ENCODE measurements around the gene NUDT3. TPM values are rescaled to one million over a fixed set of nuclear protein-coding genes. Genes with fewer than 3 reads are reported as not detected.

NUDT3 gene
- total RNA-seq, 1 experiment from 2014 or later, result 48.4 TPM

DNA sequence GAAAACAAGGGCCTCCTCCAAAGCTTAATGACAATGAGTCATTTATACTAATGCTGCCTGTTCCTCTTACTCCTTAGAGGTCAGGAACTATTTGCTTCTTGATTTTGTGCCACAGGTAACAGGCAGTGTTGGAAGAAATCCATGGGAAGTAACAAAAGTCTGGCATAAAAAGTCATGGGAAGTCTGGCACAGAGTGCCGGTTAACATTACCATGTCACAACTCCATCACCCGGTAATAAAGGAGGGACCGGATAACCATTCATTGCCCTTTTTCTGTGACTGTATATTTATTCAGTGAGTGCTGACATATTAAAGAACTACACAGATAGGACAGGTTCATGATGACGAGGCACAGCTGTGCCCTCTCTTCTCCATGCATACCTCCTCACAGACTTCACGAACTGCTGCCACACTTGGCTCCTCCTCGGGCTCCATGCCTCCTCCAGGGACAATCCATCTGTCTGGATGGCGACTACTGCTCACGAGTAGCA lies 50.9 kb downstream of the NUDT3 start:
- intact Hi-C loops (cut with micrococcal nuclease; ENCODE audit: unreplicated experiment), result no loop called here
- Mint-ChIP-seq H3K27ac (ENCODE audit: unreplicated experiment) (no peak overlapping the region), H3K4me3 (ENCODE audit: low read depth, unreplicated experiment) (no peak overlapping the region), H3K36me3 (ENCODE audit: insufficient read depth, unreplicated experiment) (peaks cover 21% of the 10 kb centered on the region), H3K9me3 (ENCODE audit: low read depth, unreplicated experiment) (peaks cover 2% of the 10 kb centered on the region), H3K4me1 (ENCODE audit: low read depth, unreplicated experiment) (peaks cover 71% of the 10 kb centered on the region), H3K27me3 (ENCODE audit: unreplicated experiment) (no peaks in the 10 kb centered on the region)
- CTCF ChIA-PET, result interaction anchor here (1.4 to 1.7 kb wide), 2 partner anchors 9 to 105 kb away, joined by 3 read pairs; partner anchors contain the start of gene HMGA1
- TF ChIP-seq, protein P1, sequence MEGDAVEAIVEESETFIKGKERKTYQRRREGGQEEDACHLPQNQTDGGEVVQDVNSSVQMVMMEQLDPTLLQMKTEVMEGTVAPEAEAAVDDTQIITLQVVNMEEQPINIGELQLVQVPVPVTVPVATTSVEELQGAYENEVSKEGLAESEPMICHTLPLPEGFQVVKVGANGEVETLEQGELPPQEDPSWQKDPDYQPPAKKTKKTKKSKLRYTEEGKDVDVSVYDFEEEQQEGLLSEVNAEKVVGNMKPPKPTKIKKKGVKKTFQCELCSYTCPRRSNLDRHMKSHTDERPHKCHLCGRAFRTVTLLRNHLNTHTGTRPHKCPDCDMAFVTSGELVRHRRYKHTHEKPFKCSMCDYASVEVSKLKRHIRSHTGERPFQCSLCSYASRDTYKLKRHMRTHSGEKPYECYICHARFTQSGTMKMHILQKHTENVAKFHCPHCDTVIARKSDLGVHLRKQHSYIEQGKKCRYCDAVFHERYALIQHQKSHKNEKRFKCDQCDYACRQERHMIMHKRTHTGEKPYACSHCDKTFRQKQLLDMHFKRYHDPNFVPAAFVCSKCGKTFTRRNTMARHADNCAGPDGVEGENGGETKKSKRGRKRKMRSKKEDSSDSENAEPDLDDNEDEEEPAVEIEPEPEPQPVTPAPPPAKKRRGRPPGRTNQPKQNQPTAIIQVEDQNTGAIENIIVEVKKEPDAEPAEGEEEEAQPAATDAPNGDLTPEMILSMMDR (IDR thresholded peaks at IDR 0.05; ENCODE audit: unreplicated experiment), result no peak
- DNase-seq, result no peak
- no TSS peak for BruUV-seq (replicated peaks)

DNA sequence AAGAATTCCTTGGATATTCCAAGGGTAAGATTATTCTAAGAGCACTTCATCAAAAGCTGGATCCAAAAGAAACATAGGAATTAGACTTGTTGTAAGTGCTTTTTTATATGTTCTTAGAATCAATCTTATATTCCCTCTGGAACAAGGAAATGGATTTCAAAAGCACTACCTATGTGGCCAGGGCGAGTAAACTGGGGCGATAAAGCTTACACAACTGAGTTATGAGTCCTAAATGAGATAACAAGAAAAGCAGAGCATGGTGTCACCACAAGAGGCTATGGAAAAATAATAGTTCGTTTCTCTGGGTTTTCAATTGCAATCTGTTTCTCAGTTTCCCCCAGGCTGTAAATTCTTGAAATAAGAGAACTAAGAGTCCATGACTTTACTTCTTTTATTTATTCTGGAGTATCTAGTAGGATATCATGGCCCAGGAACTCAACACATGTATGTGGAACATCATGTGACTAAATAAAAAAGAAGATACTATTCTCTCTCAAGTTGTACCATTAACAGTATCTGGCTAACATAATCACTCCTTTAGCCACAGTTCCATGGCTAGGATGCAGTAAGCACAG lies 51.5 kb downstream of the NUDT3 start:
- CTCF ChIA-PET, result interaction anchor here (0.6 to 1.7 kb wide), 2 partner anchors 104 to 154 kb away, joined by 3 read pairs; partner anchors contain the start of gene HMGA1
- H3K27me3 Mint-ChIP-seq (ENCODE audit: unreplicated experiment), result no peaks in the 10 kb centered on the region
- TF ChIP-seq, protein P1 (IDR thresholded peaks at IDR 0.05; ENCODE audit: unreplicated experiment), result no peak
- DNase-seq, result no peak
- H3K36me3 Mint-ChIP-seq (ENCODE audit: insufficient read depth, unreplicated experiment), result peaks cover 21% of the 10 kb centered on the region
- peaks cover 73% of the 10 kb centered on the region for H3K4me1 Mint-ChIP-seq (ENCODE audit: low read depth, unreplicated experiment)
- no peak overlapping the region for H3K27ac Mint-ChIP-seq (ENCODE audit: unreplicated experiment)
- no peak overlapping the region for H3K4me3 Mint-ChIP-seq (ENCODE audit: low read depth, unreplicated experiment)
- BruUV-seq (replicated peaks), result no TSS peak
- intact Hi-C loops (cut with micrococcal nuclease; ENCODE audit: unreplicated experiment), result no loop called here
- H3K9me3 Mint-ChIP-seq (ENCODE audit: low read depth, unreplicated experiment), result peaks cover 2% of the 10 kb centered on the region

DNA sequence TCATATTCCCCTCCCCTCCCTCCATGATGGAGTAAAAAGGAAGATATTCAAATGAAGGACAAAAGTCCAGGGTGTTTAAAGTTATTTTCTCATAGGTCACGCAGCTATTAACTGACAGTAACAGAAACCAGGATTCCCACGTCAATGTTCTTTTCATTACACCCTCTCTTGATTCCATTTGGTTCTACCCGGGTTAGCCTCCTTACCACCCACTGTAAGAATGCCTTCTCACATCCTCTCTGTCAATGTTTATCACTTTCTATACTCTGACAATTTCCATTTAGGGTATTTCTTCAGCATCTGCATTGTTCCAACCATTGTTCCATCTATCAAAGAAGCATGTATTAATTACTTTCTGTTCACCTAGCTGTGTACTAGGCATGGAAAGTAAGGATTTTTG lies 52.1 kb downstream of the NUDT3 start:
- TF ChIP-seq, protein P1 (IDR thresholded peaks at IDR 0.05; ENCODE audit: unreplicated experiment), result no peak
- intact Hi-C loops (cut with micrococcal nuclease; ENCODE audit: unreplicated experiment), result no loop called here
- no peak for DNase-seq
- no peaks in the 10 kb centered on the region for H3K27me3 Mint-ChIP-seq (ENCODE audit: unreplicated experiment)
- H3K4me1 Mint-ChIP-seq (ENCODE audit: low read depth, unreplicated experiment), result peaks cover 73% of the 10 kb centered on the region
- H3K36me3 Mint-ChIP-seq (ENCODE audit: insufficient read depth, unreplicated experiment), result peaks cover 21% of the 10 kb centered on the region
- CTCF ChIA-PET, result interaction anchor here (0.6 kb wide), 1 partner anchor 154 kb away, joined by 3 read pairs; no protein-coding TSS in a partner anchor
- no TSS peak for BruUV-seq (replicated peaks)
- H3K9me3 Mint-ChIP-seq (ENCODE audit: low read depth, unreplicated experiment), result peaks cover 2% of the 10 kb centered on the region
- H3K27ac Mint-ChIP-seq (ENCODE audit: unreplicated experiment), result no peak overlapping the region
- no peak overlapping the region for H3K4me3 Mint-ChIP-seq (ENCODE audit: low read depth, unreplicated experiment)

DNA sequence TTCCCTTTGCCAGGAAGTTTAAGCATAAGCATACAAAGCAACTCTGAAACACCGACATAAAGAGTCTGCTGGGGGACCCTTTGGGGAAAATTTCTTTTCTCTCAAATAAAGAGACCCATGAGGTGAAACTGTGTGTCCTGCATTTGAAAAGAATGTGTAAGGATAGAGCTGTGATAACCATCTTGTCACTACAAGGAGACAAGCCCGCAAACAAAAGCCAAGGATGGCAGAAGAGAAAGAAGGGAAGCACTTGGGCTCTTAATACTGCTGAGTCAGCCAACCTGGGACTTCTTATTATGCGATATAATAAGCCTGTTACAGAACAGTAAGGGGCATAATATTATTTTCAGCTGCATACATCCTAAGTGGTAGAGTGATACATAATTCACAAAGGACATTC lies 52.5 kb downstream of the NUDT3 start:
- H3K4me1 Mint-ChIP-seq (ENCODE audit: low read depth, unreplicated experiment), result peaks cover 73% of the 10 kb centered on the region
- peaks cover 21% of the 10 kb centered on the region for H3K36me3 Mint-ChIP-seq (ENCODE audit: insufficient read depth, unreplicated experiment)
- H3K27me3 Mint-ChIP-seq (ENCODE audit: unreplicated experiment), result no peaks in the 10 kb centered on the region
- BruUV-seq (replicated peaks), result no TSS peak
- no peak overlapping the region for H3K27ac Mint-ChIP-seq (ENCODE audit: unreplicated experiment)
- TF ChIP-seq, protein P1 (IDR thresholded peaks at IDR 0.05; ENCODE audit: unreplicated experiment), result no peak
- intact Hi-C loops (cut with micrococcal nuclease; ENCODE audit: unreplicated experiment), result no loop called here
- no peak overlapping the region for H3K4me3 Mint-ChIP-seq (ENCODE audit: low read depth, unreplicated experiment)
- CTCF ChIA-PET, result interaction anchor here (0.9 kb wide), 1 partner anchor 75 kb away, joined by 4 read pairs; no protein-coding TSS in a partner anchor
- DNase-seq, result no peak
- peaks cover 2% of the 10 kb centered on the region for H3K9me3 Mint-ChIP-seq (ENCODE audit: low read depth, unreplicated experiment)
